ENCODE data around the gene FRMD4B.

FRMD4B gene

DNA sequence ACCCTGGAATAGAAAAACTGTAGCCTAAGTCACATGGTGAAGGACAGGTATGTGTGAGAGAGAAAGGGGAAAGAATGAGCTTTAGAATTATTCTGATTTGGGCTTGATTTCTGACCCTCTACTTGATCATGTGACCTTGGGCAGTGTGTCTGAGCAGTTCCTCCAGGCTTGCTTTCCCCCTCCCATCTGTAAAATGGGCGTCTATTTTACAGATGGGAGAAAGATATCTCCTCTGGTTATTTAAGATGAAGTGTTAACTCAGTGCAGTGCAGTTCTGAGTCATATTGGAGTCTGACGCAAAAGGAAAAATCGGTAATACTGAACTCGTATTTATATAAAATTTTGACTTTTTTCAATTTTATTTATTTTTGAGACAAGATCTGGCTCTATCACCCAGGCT lies 225.4 kb downstream of the FRMD4B start:
- DNase-seq, result no peak

DNA sequence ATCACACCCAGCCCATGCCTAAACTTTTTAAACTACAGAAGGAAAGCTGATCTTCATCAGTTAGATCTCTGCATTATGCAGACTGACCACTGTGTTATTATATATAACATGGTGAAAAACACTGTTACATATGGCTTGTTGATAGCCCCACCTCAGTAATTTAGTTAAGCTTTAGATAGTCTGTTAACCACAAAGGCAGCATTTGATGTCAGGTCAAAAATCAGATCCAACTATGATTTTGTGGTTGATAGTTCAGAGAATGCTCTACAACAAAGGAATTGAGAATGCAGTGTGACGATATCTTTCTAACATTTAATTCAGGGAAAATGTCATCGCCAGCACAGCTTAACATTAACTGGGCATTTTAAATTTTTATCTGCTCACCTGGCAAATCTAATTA lies 225.8 kb downstream of the FRMD4B start:
- DNase-seq, result no peak

DNA sequence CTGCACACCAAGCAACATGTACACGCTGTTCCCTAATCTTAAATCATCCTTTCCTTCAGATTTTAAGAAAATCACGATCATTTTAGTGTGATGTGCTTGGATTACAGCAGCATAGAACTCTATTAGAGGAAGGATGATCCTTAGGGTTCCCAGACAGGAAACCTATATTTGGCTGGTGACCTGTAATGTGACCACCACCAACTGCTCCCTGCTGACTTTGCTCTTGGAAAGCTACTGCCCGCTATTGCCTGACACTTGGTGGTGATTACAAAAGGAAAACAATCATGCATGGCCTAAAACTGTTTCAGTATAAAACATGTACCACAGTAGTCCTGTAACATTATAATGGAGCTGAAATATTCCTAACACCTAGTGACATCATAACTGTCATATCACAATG lies 236.3 kb downstream of the FRMD4B start:
- DNase-seq, result no peak

DNA sequence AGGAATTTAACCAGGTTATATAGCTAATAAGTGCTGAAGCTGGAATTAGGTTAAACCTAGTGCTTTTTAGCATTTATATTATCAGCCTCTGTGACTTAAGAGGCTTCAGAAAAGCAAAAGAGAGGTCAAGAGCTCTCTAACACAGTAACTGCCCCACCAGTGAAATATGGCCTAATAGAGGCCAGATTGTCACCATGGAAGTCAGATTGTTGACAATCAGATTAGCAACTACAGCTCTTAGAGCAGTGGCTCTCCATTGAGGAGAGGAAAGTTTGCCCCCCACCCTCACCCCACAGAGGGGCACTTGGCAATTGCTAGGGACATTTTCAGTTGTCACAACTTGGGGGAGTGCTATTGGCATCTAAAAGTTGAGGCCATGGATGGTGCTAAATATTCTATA lies 240.2 kb downstream of the FRMD4B start:
- DNase-seq, result no peak

DNA sequence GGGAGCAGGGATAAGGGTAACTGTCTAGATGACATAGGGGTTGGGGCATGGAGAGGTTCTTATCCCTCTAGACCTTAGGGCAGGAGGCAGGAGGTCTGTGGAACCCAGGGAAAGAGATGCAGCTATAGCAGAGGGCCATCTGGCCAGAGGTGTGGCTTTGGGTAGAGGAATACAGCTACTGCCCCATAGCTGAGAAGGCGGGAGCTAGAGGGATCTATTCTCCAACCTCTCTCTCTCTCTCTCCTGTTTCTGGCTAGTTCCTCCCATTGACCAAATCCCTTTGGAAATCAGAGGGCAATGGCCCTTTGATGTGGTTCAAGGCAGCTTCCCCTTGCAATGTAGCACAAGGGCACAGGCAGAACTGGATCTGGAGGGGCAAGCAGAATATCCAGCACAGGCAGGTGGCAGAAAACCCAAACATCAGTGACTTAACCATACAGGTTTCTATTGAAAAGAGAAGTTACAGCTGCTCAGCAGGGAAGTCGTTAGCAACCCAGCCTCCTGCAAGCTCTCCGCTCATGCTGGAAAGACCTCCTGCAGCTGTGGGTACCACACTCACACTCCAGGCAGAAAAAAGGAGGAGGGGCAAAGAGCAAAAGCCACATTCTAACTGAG lies 241.2 kb downstream of the FRMD4B start:
- DNase-seq, result no peak

DNA sequence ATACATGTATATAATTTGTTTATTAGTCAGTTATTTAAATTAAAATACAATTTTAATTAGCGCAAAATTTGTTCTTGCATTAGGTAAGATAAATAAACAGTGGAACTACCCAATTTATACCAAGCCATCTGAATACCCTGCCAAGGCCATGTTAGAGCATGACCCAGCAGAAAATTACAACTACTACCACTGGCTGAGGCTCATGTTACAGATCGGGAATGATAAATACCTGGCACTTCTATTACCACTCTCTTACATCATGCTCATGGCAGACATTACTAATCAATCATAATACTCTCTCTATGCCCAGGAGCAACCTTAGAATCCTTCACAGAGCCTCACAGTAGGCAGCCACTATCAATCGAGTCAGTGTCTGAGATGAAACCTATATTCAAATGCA lies 242.3 kb downstream of the FRMD4B start:
- no peak for DNase-seq

DNA sequence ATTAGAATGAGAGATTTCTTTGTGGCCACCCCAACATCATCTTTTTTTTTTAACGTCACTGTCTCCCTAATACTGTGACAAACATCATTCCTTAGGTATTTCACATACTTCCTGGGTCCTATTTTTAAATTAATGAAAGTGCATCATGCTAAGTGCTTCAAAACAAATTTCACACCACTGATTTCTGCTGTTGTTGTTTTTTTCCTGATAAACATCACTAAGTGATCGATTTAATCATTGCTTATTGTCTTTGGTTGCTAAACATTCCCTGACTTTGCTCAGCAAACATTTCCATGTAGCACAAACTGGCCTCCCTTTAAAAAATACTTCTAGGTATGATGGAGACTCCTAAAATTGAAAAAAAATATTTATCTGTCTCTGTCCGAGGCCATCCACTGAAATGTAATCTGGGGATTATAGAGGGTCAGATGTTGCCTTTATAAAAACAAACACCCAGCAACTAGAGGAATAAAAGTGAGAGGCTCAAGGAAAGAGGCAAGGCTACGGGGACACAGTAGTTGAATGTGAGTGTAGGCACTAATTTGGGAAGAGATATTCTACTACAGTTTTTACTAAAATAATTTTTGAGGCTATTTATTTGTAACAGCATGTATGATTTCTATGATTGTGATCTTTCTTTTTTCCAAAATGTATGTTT lies 243.0 kb downstream of the FRMD4B start:
- DNase-seq, result no peak

DNA sequence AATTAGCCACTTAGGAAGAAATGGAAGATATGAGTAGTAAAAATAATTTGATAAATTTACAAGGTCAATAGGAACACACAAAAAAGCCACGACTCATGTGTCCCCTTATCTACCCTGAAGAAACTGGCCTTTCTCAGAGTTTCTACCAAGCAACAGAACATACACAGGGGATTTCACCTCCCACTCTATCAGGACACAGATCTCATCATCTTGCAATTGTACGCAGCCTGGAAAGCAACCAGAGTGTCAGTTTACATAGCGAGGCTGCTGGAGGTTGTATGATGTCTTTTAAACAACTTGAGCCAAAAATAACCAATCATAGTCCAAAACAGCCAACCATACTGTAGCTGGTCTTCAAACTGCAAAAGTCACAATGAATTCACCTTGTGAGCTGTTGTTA lies 243.8 kb downstream of the FRMD4B start:
- DNase-seq, result no peak

DNA sequence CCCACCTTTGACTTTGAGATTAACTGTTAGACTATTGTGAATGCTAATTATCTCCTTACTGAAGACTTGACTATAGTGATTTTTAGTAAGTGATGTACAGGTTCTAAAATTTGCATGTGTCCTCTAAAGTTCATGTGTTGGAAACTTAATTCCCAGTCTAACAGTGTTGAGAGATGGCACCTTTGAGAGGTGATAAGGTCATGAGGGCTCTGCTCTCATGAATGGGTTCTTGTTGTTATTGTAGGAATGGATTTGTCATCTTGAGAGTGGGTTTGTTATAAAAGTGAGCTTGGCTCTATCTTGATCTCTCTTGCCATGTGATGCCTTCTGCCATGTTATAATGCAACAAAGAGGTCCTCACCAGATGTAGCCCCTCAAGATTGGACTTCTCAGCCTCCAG lies 244.6 kb downstream of the FRMD4B start:
- no peak for DNase-seq

DNA sequence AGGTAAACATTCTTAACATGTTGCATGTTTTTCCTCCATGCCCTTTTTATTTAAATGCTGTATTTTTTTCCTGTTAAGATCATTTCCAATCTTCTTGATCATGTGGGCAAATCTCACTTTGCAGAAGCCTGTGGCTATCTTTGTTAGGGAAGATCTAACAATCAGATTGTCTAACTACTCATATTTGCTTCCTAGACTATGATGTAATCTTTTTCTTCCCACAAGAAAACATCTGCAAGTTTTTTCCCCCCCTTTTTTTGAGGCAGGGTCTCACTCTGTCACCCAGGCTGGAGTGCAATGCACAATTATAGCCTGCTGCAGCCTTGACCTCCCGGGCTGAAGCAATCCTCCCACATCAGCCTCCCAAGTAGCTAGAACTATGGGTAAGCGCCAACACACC lies 248.5 kb downstream of the FRMD4B start:
- no peak for DNase-seq

DNA sequence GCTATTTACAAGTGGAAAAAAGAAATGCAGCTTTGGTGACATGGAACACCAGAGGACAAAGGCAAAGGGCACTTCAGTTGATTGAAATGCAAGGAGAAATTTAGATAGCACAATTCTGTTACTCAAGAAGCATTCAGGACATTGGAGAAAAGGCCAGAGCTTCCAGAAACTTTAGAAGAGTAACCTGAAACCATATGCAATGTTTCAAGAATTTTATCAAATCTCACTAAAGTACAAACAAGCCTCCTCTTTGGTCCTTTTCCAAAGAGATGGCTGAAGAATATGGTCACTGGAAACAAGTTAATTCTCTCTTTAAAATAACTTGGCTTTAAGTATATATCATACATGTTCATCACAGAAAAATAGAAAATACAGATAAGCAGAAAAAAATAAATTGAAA lies 248.9 kb downstream of the FRMD4B start:
- DNase-seq, result no peak

DNA sequence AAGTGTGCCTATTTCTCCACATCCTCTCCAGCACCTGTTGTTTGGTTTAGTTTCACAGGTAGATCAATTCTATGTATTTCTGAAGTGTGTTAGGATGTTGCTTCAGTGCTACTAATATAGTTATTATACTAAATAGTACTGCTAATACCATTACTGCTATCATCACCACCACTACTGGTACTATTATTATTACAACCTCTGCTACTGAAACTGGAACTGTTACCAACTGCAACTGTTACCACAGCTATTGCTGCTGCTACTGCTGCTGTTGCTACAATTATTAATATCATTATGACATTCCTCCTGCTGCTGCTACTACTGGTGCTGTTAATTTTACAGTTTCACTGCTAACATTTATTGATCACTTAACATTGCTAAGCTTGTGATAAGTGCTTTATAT lies 255.2 kb downstream of the FRMD4B start:
- DNase-seq, result no peak

DNA sequence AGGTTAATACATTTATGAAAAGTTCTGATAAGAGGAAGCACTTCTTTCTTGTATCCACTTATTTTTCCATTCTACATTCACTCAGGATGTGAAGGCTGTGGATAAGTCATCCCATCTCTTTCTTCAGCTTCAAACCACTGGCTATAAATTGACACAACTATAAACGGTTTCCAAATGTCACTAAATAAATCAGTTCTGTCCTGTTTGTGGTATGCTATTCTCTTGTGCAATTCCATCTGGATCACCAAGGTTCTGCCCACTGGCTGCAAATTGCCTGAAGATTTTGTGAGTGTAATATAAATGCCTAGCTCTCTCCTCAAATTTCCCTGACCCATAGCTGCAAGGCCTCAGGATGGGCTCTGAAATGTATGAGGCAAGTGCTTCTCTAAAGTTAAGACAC lies 256.4 kb downstream of the FRMD4B start:
- no peak for DNase-seq

DNA sequence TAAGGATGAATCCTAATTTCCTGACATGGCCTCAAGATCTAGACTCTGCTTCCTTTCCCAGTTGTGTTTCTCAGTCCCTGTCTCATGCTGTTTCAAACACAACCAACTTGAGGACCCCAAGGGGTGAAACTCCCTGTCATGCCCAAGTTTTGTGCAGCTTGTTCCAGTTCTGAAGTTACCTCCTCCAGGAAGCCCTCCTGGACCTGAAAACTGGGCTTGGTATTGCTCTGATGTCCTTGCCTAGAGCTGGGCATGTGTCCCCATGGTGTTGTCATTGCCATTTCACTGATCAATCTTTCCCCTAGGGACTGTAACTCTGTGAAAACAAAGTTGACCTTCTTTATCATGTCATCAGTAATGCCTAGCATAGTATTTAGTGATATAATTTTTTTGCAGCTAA lies 257.4 kb downstream of the FRMD4B start:
- DNase-seq, result no peak

DNA sequence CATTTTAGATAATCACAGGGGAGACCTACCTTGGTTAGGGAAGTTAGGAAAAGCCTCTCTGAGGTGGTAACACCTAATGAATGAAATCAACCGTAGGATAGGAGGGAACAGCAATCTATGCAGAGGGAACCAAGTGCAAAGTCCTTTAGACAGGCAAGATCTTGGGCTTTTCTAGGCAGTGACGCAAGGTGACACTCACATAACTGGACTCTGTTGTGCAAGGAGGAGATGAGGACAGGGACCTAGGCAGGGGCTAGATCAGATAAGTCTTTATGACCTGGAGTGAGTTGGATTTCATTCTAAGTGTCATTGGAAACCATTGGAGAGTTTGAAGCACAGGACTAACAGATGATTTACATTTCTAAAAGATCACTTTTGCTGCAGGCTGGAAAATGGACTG lies 258.9 kb downstream of the FRMD4B start:
- DNase-seq, result no peak

DNA sequence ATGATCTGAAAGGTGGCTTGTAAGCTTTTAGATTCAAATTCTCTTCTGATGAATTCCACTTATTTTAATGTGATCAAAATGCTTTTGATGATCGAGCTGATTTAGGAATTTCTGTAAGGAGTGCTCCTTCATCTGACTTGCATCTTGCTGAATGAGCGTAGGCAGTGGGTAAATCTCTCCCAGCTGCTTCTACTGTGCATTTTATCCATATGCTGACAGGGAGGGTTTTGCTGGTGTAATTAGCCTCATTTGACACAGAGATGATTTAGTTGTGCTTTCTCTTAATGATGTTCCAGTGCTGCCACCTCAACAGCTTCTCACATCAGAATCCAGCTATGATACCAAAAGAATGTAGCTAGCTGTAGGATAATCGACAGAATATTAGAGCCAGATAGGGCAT lies 259.7 kb downstream of the FRMD4B start:
- DNase-seq, result no peak

DNA sequence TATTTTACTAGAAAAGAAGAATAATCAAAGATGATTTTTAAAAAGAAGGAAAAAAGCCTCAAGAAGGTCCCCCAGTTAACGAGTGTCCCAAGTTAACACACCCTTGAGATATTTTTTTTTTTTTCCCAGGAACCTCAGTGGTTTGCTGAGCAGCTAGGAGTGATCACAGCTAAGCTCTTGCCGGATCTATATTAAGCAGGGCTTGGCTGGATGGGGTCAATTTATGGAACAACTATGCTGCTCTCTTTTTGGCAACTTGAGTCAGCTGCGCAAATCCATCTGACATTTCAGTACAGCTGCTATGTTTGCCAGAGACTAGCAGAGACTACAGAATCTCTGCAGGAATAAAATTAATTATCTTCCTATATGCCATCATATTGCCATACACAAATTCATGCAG lies 263.5 kb downstream of the FRMD4B start, which contains the start of gene LMOD3:
Gene LMOD3 (minus strand): TSS at position 193 of the 400 bp plus-strand sequence. CDS start 209 bp downstream, outside the sequence.
- DNase-seq, result no peak

DNA sequence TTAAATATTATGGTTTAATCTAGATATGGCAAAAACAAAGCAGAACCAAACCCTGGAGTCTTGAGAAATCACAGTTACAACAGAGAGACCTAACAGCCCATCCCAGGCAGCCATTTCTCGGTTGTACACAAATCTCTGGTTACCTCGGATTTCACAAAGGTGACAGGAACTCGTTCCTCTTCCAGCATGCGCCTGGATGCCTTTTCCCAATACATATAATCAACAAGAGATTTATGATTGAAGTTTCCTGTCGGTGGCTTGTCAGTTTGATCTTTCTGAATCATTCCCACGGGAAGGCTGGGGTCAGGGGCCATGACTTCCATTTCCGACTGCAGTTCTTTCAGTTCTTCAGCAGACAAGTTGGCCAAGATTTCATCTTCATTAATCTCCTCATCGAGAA lies 263.9 kb downstream of the FRMD4B start:
- DNase-seq, result no peak

DNA sequence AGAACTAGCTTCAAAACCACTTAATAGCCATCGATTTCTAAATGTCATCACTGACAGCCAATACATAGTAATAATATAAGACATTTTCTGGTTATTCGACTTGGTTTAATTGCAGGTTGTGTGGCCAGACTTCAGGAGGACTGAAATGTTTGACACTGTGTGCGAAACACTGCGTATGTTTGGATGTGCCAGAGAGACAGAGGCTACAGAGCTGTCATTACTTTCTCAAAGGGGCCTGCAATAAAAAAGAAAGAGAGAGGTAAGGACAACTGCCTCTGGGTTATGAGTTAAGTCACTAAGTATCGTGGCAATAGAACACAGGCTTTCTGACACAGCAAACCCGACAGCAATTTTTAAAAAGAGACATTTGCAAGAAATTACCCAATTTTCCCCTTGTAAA lies 264.4 kb downstream of the FRMD4B start:
- no peak for DNase-seq

DNA sequence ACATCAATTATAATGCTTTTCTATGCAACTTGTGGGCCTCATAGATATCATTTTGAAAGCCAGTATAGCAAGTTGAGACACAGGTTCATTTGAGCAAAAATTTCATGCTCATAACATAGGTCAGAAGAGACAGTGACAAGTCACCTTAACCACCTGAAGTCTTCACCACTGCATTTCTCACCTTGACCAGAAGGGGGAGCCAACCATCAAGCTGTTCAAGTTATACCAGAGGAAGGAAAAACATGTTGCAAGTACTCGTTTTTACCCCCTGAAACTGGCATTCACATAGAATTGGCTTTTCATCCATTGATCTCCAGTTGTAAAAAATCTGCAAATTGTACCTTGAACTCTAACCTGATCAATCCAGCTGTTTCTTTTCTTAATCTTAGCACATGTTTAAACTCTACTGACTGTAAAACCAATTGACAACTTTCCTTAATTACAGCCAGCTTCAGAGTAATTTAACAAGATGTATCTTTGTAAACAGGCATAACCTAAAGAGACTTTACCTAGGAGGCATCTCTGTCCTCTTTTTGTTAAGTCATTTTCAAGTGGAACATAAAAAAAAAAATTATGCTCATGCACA lies 264.9 kb downstream of the FRMD4B start:
- DNase-seq, result peak; percentile 7 to 12
